SIG-M5 treated with dmso at 0.1 percent for 504 hours (cell line): ENCODE data around the gene XPR1.
"Not testable (repeated sequence)": the region's sequence is repeated elsewhere in the genome, so short reads cannot be mapped to it uniquely, and the experiment has no call there.

Experiments
- DNase-seq: peaks from one replicate; lab custom pipeline; 2025; ENCODE audit not compliant: unreplicated experiment; lab: John Stamatoyannopoulos, UW

Gene XPR1

DNA sequence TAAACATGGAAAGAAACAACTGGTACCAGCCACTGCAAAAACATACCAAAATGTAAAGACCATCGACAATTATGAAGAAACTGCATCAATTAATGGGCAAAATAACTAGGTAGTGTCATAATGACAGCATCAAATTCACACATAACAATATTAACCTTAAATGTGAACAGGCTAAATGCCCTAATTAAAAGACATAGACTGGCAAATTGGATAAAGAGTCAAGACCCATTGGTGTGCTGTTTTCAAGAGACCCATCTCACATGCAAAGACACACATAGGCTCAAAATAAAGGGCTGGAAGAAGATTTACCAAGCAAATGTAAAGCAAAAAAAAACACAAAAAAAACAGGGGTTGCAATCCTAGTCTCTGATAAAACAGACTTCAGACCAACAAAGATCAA, 201.4 kb downstream of the XPR1 start:
- not testable (repeated sequence) for DNase-seq

DNA sequence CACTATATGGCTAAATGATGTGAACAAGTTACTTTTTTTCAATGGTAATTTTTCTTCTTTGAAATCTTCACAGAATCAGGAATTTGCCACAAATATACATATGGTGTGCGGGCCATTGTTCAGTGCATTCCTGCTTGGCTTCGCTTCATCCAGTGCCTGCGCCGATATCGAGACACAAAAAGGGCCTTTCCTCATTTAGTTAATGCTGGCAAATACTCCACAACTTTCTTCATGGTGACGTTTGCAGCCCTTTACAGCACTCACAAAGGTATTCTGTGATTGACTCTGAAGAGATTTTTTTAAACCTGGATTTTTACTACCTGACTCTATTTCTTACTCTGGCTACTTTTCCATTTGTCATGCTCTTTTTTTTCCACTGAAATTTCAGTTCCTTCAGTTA, 204.6 kb downstream of the XPR1 start:
- no peak for DNase-seq

DNA sequence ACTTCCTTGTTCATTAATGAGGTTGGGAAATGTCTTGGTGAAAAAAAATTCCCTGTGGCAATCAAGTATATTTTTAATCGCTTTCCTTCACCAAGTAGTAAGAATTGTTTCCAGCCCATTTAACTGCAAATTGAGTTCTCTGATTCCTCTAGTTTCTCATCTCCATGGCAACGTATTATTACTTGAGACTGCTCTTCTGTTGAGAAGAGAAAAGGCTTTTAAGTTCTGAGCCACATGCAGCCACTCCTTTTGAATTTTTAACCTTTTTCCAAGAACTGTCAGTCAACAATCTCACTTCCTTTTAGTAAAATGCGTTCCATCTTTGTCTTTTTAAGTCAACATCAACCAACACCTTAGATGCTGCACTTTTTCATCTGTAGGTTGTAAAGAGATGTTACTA, 205.2 kb downstream of the XPR1 start:
- DNase-seq, result no peak

DNA sequence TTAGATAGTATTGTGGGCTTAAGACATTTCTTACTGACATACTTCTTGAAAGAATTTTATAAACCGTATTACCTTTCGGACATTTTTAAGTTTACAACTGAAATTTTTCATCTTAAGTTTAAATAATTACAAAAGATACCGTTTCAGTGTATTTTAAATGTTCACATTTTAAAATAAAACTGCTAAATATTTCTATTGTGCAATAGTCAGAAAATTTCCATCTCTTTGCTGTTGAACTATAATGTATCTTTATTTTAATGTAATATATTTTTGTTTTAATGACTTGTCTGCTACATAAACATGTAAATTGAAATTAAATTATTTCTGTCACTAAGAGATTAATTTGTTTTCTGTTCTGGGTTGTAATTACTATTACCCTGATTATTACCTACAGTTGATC, 206.7 kb downstream of the XPR1 start:
- DNase-seq, result no peak

DNA sequence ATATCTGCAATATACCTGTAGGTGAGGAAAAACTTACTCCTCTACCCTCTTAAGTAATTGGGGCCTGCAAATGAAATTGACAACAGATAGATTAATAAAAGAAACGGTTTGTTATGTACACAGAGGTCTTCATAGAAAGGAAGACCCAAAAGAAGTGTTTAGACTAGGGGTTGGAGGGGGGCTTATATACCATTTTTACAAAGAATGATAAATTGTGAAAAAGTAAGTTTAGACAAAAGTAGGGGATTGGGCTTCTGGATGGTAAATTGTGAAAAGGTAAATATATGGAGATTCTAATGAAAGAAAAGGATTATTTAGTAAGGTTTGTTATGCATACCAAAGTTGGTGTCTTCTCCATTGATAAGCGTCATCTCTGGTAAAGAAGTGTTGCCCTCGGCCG, 207.7 kb downstream of the XPR1 start:
- no peak for DNase-seq

DNA sequence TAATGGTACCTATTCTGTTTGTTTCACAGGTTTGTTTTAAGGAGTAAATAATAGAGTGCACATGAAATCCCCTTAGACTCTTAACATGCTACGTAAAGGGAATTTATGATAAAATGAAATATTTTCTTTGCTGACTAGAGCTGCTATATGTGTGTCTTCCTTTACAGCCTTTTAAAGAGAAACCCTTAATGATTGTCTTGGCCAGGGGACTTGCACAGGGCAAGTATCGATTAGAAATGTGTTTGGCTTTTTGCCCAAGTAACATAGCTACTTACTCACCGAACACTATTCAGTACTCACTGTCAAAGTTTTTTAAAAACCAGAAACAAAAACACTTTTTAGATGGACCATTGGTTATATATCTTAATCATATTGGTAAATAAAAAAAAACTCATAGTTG, 209.6 kb downstream of the XPR1 start:
- DNase-seq, result no peak

DNA sequence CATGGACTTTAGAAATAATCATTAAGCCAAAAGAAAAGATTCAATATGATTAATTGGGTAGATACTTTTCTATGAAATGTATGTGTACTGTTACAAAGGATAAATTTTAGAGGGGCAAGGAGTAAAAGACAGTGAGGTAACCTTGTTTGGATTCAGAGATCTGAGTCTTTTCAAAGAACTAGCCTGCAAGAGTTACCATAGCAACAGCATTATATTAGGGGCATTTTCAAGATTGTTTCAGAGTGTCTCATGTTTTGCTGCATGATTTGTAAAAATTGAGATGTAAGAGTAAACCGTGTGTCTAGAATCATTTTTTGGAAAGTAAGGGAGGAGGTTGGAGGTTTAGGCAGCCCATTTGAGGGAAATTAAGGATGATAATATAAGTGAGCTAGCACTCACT, 210.2 kb downstream of the XPR1 start:
- DNase-seq, result no peak

DNA sequence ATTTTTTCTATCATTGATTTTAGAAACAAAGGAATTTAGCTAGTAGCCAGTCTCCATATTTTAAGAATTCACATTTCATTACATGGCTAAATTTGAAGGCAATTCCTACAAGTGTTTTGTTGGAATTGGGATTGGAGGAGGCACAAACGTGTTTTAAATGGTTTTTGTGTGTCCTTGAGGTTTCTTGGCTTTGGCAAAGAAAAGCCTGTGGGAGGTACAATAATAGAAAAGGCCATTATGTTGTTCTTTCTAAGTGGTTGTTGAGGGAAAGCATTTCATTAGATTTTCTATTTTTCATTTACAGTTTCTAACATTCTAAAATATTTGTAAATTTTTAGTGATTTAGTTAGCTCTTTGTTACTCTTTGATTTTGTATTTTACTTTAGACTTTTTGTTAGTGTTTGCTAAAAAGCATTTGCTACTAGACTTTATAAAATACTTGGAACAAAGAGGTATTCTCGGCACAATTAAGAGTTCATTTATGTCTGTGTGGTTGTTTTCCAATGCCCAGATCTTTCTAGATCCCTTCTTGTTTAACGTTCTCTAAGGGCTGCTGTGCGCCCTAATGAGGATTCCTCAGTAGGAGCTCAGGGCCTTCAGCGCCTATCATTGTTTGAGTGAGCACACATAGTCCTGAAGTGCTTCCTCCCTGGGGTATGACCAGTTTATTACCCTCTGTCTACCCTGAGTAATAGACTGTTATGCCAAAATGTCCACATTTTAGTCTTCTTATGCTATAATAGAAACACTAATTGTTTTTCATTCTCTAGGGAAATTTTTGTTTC, 210.9 kb downstream of the XPR1 start:
- DNase-seq, result no peak

DNA sequence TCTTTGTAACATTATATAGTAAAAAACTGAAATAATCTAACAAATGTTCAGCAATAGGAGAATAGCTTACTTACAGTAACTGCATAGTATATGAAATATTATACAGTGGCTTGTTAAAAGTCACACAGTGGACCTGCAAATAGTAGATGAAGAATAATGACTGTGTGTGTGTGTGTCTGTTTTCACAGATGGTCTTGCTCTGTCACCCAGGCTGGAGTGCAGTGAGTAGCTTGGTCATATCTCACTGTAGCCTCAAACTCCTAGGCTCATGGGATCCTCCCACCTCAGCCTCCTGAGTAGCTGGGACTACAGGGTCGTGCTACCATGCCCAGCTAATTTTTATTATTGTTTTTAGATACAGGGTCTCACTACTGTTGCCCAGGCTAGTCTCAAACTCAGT, 213.5 kb downstream of the XPR1 start:
- DNase-seq, result no peak

DNA sequence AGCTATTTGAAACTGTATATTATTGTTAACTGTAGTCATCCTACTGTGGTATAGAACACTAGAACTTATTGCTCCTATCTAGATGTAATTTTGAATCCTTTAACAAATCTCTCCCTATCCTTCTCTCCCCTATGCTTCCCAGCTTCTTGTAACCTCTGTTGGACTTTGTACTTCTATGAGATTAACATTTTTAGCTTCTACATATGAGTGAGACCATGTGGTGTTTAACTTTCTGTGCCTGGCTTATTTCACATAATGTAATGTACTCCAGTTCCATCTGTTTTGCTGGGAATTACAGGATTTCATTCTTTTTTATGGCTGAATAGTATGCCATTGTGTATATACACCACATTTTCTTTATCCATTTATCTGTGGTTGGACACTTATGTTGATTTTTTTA, 216.4 kb downstream of the XPR1 start:
- DNase-seq, result no peak

DNA sequence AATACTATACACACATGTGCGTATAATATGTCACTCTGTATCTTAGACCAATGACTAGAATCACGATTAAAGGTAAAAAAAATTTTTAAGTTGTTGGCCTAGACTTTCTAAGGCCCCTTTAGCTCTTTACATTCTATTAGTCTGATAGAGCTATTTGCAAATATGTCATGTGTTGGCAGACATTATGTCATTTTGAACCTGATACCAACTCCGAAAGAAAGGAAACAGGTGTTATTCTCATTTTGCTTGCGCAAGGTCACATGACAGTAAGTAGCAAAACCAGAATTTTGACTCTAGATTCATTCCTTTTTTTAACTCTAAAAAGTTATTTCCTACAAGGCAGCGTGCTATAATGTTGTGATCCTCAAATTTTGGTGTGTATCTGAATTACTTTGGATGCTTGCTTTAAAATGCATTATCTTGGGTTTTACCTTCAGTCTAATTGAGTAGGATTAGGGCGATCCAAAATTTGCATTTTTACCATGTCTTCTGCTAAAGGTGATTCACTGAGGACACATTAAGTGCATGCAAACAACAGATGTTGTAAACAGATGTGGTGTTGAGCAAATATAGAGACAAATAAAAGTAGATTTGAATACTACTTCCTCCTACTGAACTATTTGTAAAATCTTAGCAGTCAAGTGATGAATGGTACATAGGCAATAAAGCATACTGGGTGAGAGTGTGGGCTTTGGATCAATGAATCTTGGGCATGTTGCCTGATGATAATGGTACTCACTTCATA, 217.4 kb downstream of the XPR1 start:
- no peak for DNase-seq

DNA sequence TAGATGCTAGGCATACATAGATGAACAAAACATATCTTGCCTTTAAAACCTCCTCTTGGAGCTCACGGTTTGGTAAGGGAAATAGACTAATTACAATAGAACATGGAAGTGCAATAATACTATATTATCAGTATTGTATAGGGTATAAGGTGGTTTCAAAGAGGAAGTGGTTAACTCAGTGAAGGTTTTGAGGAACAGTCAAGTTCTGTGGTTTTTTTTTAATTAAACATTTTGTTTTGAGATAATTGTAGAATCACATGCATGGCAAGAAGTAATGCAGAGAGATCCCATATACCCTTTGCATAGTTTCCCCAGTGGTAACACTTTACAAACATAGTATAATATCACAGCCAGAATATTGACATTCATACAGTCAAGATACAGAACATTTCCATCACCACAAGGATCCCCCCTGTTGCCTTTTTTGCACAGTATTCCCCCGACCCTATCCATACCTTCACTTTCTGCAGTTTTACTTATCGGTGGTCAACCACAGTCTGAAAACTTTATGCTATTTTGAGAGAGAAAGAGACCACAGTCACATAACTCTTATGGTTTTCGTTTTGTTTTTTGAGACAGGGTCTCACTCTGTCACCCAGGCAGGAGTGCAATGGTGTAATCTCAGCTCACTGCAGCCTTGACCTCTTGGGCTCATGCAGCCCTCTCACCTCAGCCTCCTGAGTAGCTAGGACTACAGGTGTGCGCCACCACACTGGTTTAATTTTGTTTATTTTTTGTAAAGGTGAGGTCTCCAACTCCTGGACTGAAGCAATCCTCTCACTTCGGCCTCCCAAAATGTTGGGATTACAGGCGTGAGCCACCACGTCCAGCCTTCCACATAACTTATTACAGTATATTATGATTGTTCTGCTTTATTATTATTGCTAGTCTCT, 220.4 kb downstream of the XPR1 start:
- DNase-seq, result peak; percentile 71

DNA sequence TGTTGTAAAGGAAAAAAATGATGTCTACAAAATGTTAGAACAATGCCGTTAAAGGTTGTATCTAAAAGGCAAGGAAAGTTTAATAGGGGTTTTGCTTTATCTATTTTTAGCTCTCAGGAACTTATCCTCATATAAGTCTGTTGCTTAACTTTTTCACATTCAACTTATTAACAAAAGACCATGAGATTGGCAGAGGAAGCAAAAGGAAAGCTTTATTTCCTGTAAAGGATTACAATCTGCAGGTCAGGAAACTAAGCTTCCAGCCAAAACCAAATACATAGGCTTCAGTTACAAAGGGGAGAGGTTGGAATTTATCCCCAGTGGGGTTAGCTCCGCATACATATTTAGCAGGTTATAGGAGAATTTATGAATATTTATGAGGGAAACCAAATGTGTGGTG, 222.2 kb downstream of the XPR1 start:
- DNase-seq, result no peak

DNA sequence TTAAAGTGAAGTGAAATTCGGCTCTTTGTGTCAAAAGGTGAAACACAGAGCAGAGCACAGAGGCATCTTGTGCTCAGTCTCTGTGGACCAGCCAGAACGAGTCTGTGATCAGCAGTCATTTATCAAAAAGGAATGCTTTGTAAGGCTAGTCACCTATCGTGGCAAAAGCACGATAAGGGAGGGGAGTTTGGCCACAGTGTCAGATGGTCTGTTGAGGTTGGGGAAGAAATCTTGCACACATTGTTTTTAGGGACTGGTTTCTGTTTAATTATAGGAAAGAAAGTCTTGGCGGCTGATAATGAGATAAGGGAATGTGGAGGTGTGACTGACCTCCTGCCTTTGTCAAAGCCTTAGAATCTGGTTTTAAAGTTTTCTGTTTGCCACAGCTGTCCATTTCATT, 222.6 kb downstream of the XPR1 start:
- DNase-seq, result no peak

DNA sequence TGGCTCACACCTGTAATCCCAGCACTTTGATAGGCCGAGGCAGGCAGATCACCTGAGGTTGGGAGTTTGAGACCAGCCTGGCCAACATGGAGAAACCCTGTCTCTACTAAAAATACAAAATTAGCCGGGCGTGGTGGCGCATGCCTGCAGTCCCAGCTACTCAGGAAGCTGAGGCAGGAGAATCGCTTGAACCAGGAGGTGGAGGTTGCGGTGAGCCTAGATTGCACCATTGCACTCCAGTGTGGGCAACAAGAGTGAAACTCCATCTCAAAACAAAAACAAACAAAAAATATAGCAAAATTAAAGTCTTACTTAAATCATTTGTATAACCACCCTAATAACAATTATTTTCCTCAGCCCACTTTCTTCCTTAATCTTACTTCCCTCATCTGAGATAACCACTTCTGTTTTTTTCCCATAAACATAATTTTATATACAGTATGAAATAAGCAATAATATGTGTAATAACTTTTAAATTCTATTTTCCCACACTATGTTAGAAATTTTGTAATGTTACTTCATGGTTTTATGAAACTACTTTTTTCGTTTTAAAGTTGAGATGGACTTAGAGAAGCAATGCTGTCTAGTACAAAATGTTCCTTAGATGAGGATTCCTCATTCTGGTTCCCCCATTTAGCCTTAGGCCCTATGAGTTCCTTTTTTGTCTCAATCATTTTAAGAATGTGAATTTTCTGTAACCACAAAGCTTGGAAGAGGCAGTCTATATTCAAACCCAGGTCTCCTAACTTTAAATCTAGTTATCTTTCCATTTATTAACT, 226.3 kb downstream of the XPR1 start:
- peak; percentile 32 for DNase-seq

DNA sequence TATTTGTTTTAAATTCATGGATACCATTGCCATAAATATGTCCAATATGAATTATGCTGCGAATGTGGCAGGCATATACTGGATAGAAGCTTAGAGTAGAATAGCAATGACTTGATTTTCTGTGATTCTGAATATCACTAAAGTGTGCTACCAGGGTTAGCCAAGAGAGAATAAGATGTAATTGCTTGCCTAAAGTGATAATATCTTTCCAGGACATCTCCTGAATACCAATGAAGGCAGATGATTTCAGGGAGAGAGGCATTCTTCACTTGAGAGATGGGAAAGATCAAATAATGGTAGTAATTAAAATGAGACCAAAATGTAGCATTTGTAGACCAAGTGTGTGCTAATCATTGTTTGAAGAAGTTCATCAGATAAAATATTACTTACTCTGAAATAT, 227.5 kb downstream of the XPR1 start:
- DNase-seq, result no peak

DNA sequence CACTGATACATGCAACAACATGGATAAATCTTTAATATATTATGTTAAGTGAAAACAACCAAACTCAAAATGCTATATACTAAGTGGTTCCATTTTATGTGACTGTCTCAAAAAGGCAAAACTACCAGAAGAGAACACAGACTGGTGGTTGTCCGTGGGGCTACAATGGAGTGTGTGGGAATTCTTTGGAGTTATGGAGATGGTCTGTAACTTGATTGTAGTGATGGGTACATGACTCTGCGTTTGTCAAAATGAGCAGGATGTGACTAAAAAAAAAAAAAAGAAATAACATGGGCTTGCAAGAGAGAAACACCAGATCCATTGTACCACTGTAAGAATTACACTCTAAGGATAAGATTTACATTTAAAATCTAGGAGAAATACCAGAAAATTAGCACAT, 228.7 kb downstream of the XPR1 start:
- no peak for DNase-seq

DNA sequence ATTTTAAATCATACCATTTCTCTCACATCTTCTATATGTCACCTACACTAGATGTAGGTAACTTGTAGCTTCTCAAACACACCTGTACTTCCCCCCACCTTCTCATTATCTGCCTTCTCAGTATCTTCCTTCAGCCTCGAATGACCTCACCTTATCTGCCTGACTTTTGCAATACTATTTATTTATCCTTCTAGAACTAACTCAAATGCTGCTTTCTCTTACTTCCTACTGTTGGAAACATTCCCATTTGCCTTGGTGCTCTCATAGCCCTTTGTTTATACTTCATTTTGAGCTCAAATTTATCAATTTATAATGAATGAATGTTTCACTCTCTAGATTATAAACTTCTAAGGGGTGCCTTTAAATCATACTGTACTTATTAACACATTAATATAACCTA, 230.5 kb downstream of the XPR1 start:
- no peak for DNase-seq

DNA sequence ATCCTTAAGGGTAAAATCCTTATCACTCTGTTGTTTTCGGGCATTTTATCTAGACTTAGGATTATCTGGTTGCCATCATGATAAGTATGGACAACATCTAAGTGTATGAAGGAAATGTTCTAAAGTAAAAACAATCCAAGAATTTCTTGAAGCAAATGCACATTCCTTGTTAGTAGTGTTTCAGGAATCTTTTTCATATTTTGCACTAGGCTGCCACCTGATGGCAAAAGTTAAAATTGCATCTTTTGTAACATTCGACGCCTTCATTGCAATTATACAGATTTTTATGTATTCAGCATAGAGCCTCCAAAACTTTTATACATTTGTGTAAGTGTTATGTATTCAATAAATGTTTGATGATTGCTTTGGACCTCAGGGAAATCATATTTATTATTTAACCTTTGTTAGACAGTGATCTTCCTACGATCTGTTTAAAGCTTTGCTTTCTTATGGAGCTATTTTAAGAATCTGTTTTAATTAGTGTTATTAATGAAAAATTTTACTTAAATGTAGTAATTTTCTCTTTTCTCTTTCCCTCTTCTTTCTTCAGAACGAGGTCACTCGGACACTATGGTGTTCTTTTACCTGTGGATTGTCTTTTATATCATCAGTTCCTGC, 231.4 kb downstream of the XPR1 start:
- peak; percentile 53 for DNase-seq

DNA sequence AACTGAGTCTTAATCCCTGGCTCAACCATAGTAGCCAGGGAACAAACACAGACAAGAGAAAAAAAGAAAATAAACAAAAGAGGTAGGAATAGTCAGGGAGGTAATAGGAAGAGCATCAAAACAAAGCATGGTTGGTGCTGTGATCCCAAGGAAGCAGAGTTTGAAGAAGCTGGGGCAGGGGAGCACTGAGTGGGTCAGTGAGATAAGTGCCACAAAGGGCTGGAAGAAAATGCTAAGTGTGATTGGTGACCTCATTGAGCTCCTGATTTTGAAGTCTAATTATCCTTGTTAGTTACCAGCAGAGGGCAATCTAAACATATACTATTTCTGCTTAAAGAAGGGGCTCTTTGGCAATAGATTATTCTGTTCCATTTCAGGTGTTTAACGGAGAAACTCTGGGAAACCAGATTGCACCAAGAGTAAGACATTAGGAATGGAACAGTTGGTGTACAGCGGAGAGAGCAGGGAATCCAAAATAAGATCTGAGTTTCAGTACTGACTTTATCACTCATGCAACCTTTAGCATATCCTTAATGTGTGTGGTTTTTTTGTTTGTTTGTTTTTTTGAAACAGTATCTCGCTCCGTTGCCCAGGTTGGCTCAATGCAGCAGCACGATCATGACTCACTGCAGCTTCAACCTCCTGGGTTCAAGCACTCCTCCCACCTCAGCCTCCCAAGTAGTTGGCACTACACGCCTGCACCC, 250.1 kb downstream of the XPR1 start:
- peak; percentile 68 for DNase-seq
